GM12878 (cell line): ENCODE data around the gene ORAI3.

ENCODE experiments used
- BACH1 ChIP-seq: fragments of 450-650 bp; IDR thresholded peaks from 2 replicates; pipeline ENCODE4 v1.6.1; 2017; ENCODE audit warnings: mild to moderate bottlenecking, borderline replicate concordance
- BCL11A ChIP-seq: IDR thresholded peaks from 2 replicates; pipeline ENCODE4 v1.6.1; 2011; ENCODE audit warnings: low read depth, low read length
- BHLHE40 ChIP-seq, 2 experiments: fragments of 450-650 bp in 1 of 2; IDR thresholded peaks; 2 replicates each; pipeline ENCODE4 v1.6.1; 2011 to 2017; ENCODE audit warnings: low read depth in 2 of 2, borderline replicate concordance in 1 of 2, improper control_type of control experiment in 1 of 2, low read length in 1 of 2, mild to moderate bottlenecking in 1 of 2
- CTCF ChIP-seq, 3 experiments: IDR thresholded peaks in 2 of 3; conservative IDR thresholded peaks in 1 of 3; 2 replicates each; pipeline ENCODE4 v1.5.1; 2011; ENCODE audit warnings: low read depth in 3 of 3, low read length in 3 of 3, mild to moderate bottlenecking in 3 of 3, control low read depth in 2 of 3, moderate library complexity in 2 of 3, inconsistent platforms in 1 of 3, mixed read lengths in 1 of 3; ENCODE audit not compliant: control insufficient read depth in 2 of 3, insufficient read depth in 1 of 3; ENCODE audit errors: extremely low read depth in 1 of 3
- CUX1 ChIP-seq: IDR thresholded peaks from 2 replicates; pipeline ENCODE4 v1.6.1; 2012; ENCODE audit warnings: improper control_type of control experiment, low read depth, low read length; ENCODE audit not compliant: insufficient replicate concordance
- EZH2 ChIP-seq: IDR thresholded peaks from 2 replicates; pipeline ENCODE4 v1.6.1; 2012; ENCODE audit warnings: low read depth, mild to moderate bottlenecking, control low read depth, inconsistent platforms, low read length, borderline replicate concordance; ENCODE audit not compliant: control insufficient read depth
- HDAC6 ChIP-seq: fragments of 200-600 bp; sonication (generic); IDR thresholded peaks from one replicate; pipeline ENCODE4 v1.8.0; 2017; ENCODE audit warnings: antibody characterized with exemption; ENCODE audit not compliant: unreplicated experiment
- POLR2AphosphoS5 ChIP-seq: IDR thresholded peaks from 2 replicates; pipeline ENCODE4 v1.6.1; 2011; ENCODE audit warnings: mild to moderate bottlenecking, low read length, inconsistent platforms
- RBBP5 ChIP-seq: fragments of 200-600 bp; sonication (generic); conservative IDR thresholded peaks from 2 replicates; pipeline ENCODE4 v1.6.1; 2016
- SMC3 ChIP-seq: IDR thresholded peaks from 2 replicates; pipeline ENCODE4 v1.6.1; 2011; ENCODE audit warnings: low read length, improper control_type of control experiment, borderline replicate concordance
- SRF ChIP-seq, 2 experiments: IDR thresholded peaks; 2 replicates each; pipeline ENCODE4 v1.6.1; 2011; ENCODE audit warnings: low read depth in 2 of 2, low read length in 2 of 2, mild to moderate bottlenecking in 1 of 2, moderate library complexity in 1 of 2

- TF ChIP-seq SRF (IDR thresholded peaks at IDR 0.05; ENCODE audit: low read depth in 2 of 2, low read length in 2 of 2) = no peak
- no peak for TF ChIP-seq HDAC6
- no peak for TF ChIP-seq CTCF (IDR thresholded peaks at IDR 0.05 in 2 of 3, conservative IDR thresholded peaks at IDR 0.05 in 1 of 3; ENCODE audit: control insufficient read depth in 2 of 3, extremely low read depth in 1 of 3, insufficient read depth in 1 of 3, low read depth in 3 of 3, low read length in 3 of 3)
- no peak for TF ChIP-seq BHLHE40 (IDR thresholded peaks at IDR 0.05; ENCODE audit: borderline replicate concordance in 1 of 2, low read depth in 2 of 2, low read length in 1 of 2)
- no peak for TF ChIP-seq EZH2
- TF ChIP-seq RBBP5 = no peak
- TF ChIP-seq POLR2AphosphoS5 = no peak
- no peak for TF ChIP-seq BACH1
- TF ChIP-seq SMC3 = no peak
- TF ChIP-seq CUX1 = no peak
- TF ChIP-seq BCL11A = no peak
Observed at GRCh38 chr16:30980434-30980833, 31.6 kb downstream of the ORAI3 start.
